Endothelial cell of umbilical vein (primary cell): ENCODE measurements around the gene GTSE1. TPM values are rescaled to one million over a fixed set of nuclear protein-coding genes. Genes with fewer than 3 reads are reported as not detected.

Experiments used
- BruUV-seq: library from RNA; stranded (reverse); fragments of 400-500 nt; replicated peaks from 2 replicates; lab custom pipeline; 2021; lab: Mats Ljungman, UMichigan
- CTCF ChIA-PET: fragments of 300-600, 350-600 bp; sonication (Branson Sonifier 250); formaldehyde crosslinking; loops from one replicate; lab custom pipeline; 2021; ENCODE audit warnings: antibody characterized with exemption, inconsistent platforms; lab: Charles Lee
- POLR2A ChIA-PET: fragments of 300-600, 350-600 bp; sonication (Branson Sonifier 250); formaldehyde crosslinking; loops from one replicate; lab custom pipeline; 2021; ENCODE audit warnings: antibody characterized with exemption, inconsistent platforms; lab: Charles Lee
- DNase-seq: peaks from one replicate; pipeline ENCODE4 v3.0.0-alpha.2; 2011; ENCODE audit warnings: low read depth, low spot score
- FAIRE-seq: peaks from 2 replicates; lab custom pipeline; 2011; peaks lifted over from hg19 to GRCh38; lab: Jason Lieb, UNC
- H2AFZ ChIP-seq: 2 replicates; pipeline ENCODE4 v1.6.0; 2012; ENCODE audit warnings: low read depth, low read length, control low read depth, inconsistent platforms
- H3K27ac ChIP-seq: 2 replicates; pipeline ENCODE4 v1.5.1; 2011; ENCODE audit warnings: low read depth, mild to moderate bottlenecking, control low read depth, low read length, moderate library complexity; ENCODE audit not compliant: insufficient read depth
- H3K27me3 ChIP-seq, 2 experiments: 2 replicates each; pipeline versions ENCODE4 v1.6.0 to v1.6.1; 2011; ENCODE audit warnings: low read length in 2 of 2, mixed read lengths in 1 of 2; ENCODE audit not compliant: control insufficient read depth in 2 of 2, insufficient read depth in 2 of 2
- H3K36me3 ChIP-seq, 2 experiments: 2 replicates in 1 of 2; 3 replicates in 1 of 2; pipeline ENCODE4 v1.5.1; 2011; ENCODE audit warnings: low read length in 2 of 2, mild to moderate bottlenecking in 1 of 2, moderate library complexity in 1 of 2; ENCODE audit not compliant: control insufficient read depth in 2 of 2, insufficient read depth in 2 of 2; ENCODE audit errors: extremely low read depth in 1 of 2
- H3K4me1 ChIP-seq: 3 replicates; pipeline ENCODE4 v1.5.1; 2011; ENCODE audit warnings: mild to moderate bottlenecking, low read length; ENCODE audit not compliant: control insufficient read depth, insufficient read depth; ENCODE audit errors: extremely low read depth
- H3K4me2 ChIP-seq: 2 replicates; pipeline ENCODE4 v1.6.1; 2011; ENCODE audit warnings: low read length, control low read depth, mixed read lengths; ENCODE audit not compliant: insufficient read depth
- H3K4me3 ChIP-seq, 3 experiments: fragments of 200-600 bp in 1 of 3; sonication (generic), shearing (Covaris generic) in 1 of 3; replicated peaks in 1 of 3; 2 replicates each; pipeline ENCODE4 v1.5.1; 2011 to 2016; ENCODE audit warnings: control low read depth in 3 of 3, low read length in 3 of 3, mild to moderate bottlenecking in 2 of 3, inconsistent platforms in 1 of 3, low read depth in 1 of 3, moderate library complexity in 1 of 3; ENCODE audit not compliant: insufficient read depth in 1 of 3
- H3K79me2 ChIP-seq: 2 replicates; pipeline ENCODE4 v1.6.0; 2012; ENCODE audit warnings: low read length, inconsistent platforms; ENCODE audit not compliant: control insufficient read depth, insufficient read depth
- H3K9ac ChIP-seq: replicated peaks from 2 replicates; pipeline ENCODE3; 2011; ENCODE audit warnings: low read length, control low read depth; ENCODE audit not compliant: insufficient read depth; ENCODE audit errors: extremely low read depth
- H3K9me1 ChIP-seq: replicated peaks from 3 replicates; pipeline ENCODE4 v1.6.0; 2011; ENCODE audit warnings: mild to moderate bottlenecking, low read length; ENCODE audit not compliant: control insufficient read depth, insufficient read depth; ENCODE audit errors: extremely low read depth
- H3K9me3 ChIP-seq: replicated peaks from 2 replicates; pipeline ENCODE4 v1.5.1; 2012; ENCODE audit warnings: low read length, inconsistent platforms; ENCODE audit not compliant: control insufficient read depth, insufficient read depth
- H4K20me1 ChIP-seq: replicated peaks from 2 replicates; pipeline ENCODE3; 2011; ENCODE audit warnings: mild to moderate bottlenecking, low read length; ENCODE audit not compliant: control insufficient read depth, insufficient read depth; ENCODE audit errors: extremely low read depth
- CTCF ChIP-seq, 2 donors: IDR thresholded peaks; 1 replicate in 1 of 2; 2 replicates in 1 of 2; pipeline ENCODE4 v1.5.1; 2011; ENCODE audit warnings: low read length in 2 of 2, mild to moderate bottlenecking in 2 of 2, moderate library complexity in 2 of 2, control low read depth in 1 of 2, inconsistent platforms in 1 of 2, low read depth in 1 of 2; ENCODE audit not compliant: insufficient read depth in 1 of 2; ENCODE audit errors: extremely low read depth in 1 of 2
- EZH2 ChIP-seq: IDR thresholded peaks from 2 replicates; pipeline ENCODE4 v1.6.1; 2012; ENCODE audit warnings: borderline replicate concordance, low read depth, mild to moderate bottlenecking, moderate library complexity, low read length, inconsistent platforms; ENCODE audit not compliant: severe bottlenecking
- FOS ChIP-seq: IDR thresholded peaks from 2 replicates; pipeline ENCODE4 v1.6.1; 2011; ENCODE audit warnings: mild to moderate bottlenecking, low read length, moderate library complexity, borderline replicate concordance; ENCODE audit not compliant: insufficient read depth
- JUN ChIP-seq: IDR thresholded peaks from 2 replicates; pipeline ENCODE4 v1.6.1; 2011; ENCODE audit warnings: borderline replicate concordance, low read depth; ENCODE audit not compliant: insufficient read length, insufficient read depth
- POLR2AphosphoS5 ChIP-seq: IDR thresholded peaks from 2 replicates; pipeline ENCODE4 v1.6.1; 2012; ENCODE audit warnings: low read depth, mild to moderate bottlenecking, control low read depth, low read length, moderate library complexity; ENCODE audit not compliant: insufficient read depth
- dilution Hi-C: fragments of 300-500 bp; cut with MboI; formaldehyde crosslinking; loops from one replicate; pipeline ENCODE4 v1.15.0; 2019; ENCODE audit warnings: low sequenced_read_pairs; ENCODE audit not compliant: extremely low pct_ligation_motif_present
- intact Hi-C: fragments of 100-400 bp; cut with micrococcal nuclease; formaldehyde crosslinking; loops from one replicate; pipeline ENCODE4 v1.10.0; 2022
- polyA plus RNA-seq, 4 experiments: library from polyadenylated mRNA; depleted of rRNA in 3 of 4; stranded (reverse) in 3 of 4; unstranded in 1 of 4; fragments of >200 nt; gene quantifications; 2 replicates each; pipeline versions ENCODE4 v1.2.1 to v1.2.3, GENCODE V29; 2011 to 2012; ENCODE audit warnings: missing spikeins in 1 of 4
- total RNA-seq: library from RNA; stranded (reverse); gene quantifications from 2 replicates; pipeline ENCODE4 v1.2.3, GENCODE V29; 2021

The GTSE1 gene
- total and polyA plus RNA-seq, 2 donors (not counting 3 experiments of a cell fraction or from before 2014, with no cell fraction given) = 25.9 to 57.2 TPM

- Histone ChIP-seq H3K4me2 (no peak overlapping the region), H3K79me2 (no peaks in the 10 kb centered on the region), H3K4me1 (peaks cover under 1% of the 10 kb centered on the region), H3K9ac (no peak overlapping the region), H3K4me3 (no peak overlapping the region), H3K9me1 (no peaks in the 10 kb centered on the region), H2AFZ (no peak overlapping the region), H3K36me3 (no peaks in the 10 kb centered on the region), H3K27ac (no peak overlapping the region), H3K9me3 (no peaks in the 10 kb centered on the region), H3K27me3 (no peaks in the 10 kb centered on the region), H4K20me1 (no peaks in the 10 kb centered on the region)
- FAIRE-seq = no peak
- POLR2A ChIA-PET = no interaction called here
- CTCF ChIA-PET = interaction anchor here (2.0 kb wide), 1 partner anchor 12 kb away, joined by 10 read pairs; no protein-coding TSS in a partner anchor
- TF ChIP-seq FOS (no peak), CTCF (IDR thresholded peaks at IDR 0.05; ENCODE audit: extremely low read depth in 1 of 2, insufficient read depth in 1 of 2, low read depth in 1 of 2, low read length in 2 of 2) (no peak), EZH2 (no peak), JUN (no peak), POLR2AphosphoS5 (no peak)
- dilution Hi-C loops = no loop called here
- BruUV-seq = no TSS peak
- no peak for DNase-seq
- intact Hi-C loops = no loop called here
These were observed 82.6 kb downstream of the GTSE1 start for GRCh38 chr22:46379066-46379930.
